Panc1 (cell line): ENCODE measurements around the gene LDHAL6B. TPM values are rescaled to one million over a fixed set of nuclear protein-coding genes. Genes with fewer than 3 reads are reported as not detected.

Experiments used
- ATAC-seq: fragments of 200-7000 bp; cut with Tn5 transposase; 2 replicates; pipeline ENCODE4 v1.9.1; 2020; ENCODE audit warnings: mild to moderate bottlenecking, moderate library complexity
- BruUV-seq: library from RNA; stranded (reverse); fragments of 400-500 nt; replicated peaks from 2 replicates; lab custom pipeline; 2021; lab: Mats Ljungman, UMichigan
- CTCF ChIA-PET: fragments of 300-600 bp; sonication (Branson Sonifier 250); formaldehyde crosslinking; loops from one replicate; lab custom pipeline; 2022; ENCODE audit warnings: antibody characterized with exemption; lab: Charles Lee
- POLR2A ChIA-PET: fragments of 300-600 bp; sonication (Branson Sonifier 250); formaldehyde crosslinking; loops from one replicate; lab custom pipeline; 2022; ENCODE audit warnings: antibody characterized with exemption; lab: Charles Lee
- DNase-seq: peaks from one replicate; pipeline ENCODE4 v3.0.0-alpha.2; 2010; ENCODE audit warnings: low read depth, low spot score
- H3K27ac ChIP-seq: 2 replicates; pipeline ENCODE4 v1.5.1; 2011; ENCODE audit warnings: mild to moderate bottlenecking, low read length, inconsistent platforms
- H3K27me3 ChIP-seq: fragments of 200-500 bp; sonication (Bioruptor generic); 2 replicates; pipeline ENCODE4 v1.6.0; 2014; ENCODE audit warnings: low read length, inconsistent platforms; ENCODE audit not compliant: control insufficient read depth, insufficient read depth
- H3K36me3 ChIP-seq: fragments of 200-500 bp; sonication (Bioruptor generic); 2 replicates; pipeline ENCODE4 v1.5.1; 2014; ENCODE audit warnings: inconsistent platforms, mild to moderate bottlenecking, low read length, moderate library complexity; ENCODE audit not compliant: control insufficient read depth, insufficient read depth
- H3K4me1 ChIP-seq: 2 replicates; pipeline ENCODE4 v1.5.1; 2011; ENCODE audit warnings: inconsistent platforms, mild to moderate bottlenecking, low read length, moderate library complexity; ENCODE audit not compliant: control insufficient read depth, insufficient read depth
- H3K4me3 ChIP-seq, 2 experiments: 2 replicates each; pipeline ENCODE4 v1.5.1; 2011 to 2012; ENCODE audit warnings: low read depth in 2 of 2, low read length in 2 of 2, mild to moderate bottlenecking in 2 of 2, inconsistent platforms in 1 of 2, moderate library complexity in 1 of 2
- H3K9me3 ChIP-seq: fragments of 200-500 bp; sonication (Bioruptor generic); 2 replicates; pipeline ENCODE4 v1.5.1; 2014; ENCODE audit warnings: low read depth, mild to moderate bottlenecking, inconsistent platforms, low read length, moderate library complexity; ENCODE audit not compliant: control insufficient read depth, insufficient read depth
- POLR2AphosphoS5 ChIP-seq: IDR thresholded peaks from 2 replicates; pipeline ENCODE4 v1.6.1; 2012; ENCODE audit warnings: mild to moderate bottlenecking, low read depth, low read length, moderate library complexity
- SIN3A ChIP-seq: IDR thresholded peaks from 2 replicates; pipeline ENCODE4 v1.6.1; 2012; ENCODE audit warnings: low read depth, mild to moderate bottlenecking, low read length, moderate library complexity, borderline replicate concordance; ENCODE audit not compliant: insufficient read depth
- TCF7L2 ChIP-seq: IDR thresholded peaks from 2 replicates; pipeline ENCODE4 v1.6.1; 2011; ENCODE audit warnings: mild to moderate bottlenecking, low read depth, low read length, inconsistent platforms
- in situ Hi-C: cut with HindIII; loops from 2 replicates; pipeline ENCODE4 v1.10.0; 2016; ENCODE audit warnings: low sequenced_read_pairs, low pct_unique_long_range_greater_than_20kb
- intact Hi-C: fragments of 100-400 bp; cut with micrococcal nuclease; formaldehyde crosslinking; loops from one replicate; pipeline ENCODE4 v1.10.0; 2022; ENCODE audit not compliant: unreplicated experiment
- total RNA-seq: library from RNA; stranded (reverse); gene quantifications from one replicate; pipeline ENCODE4 v1.2.1, GENCODE V29; 2021; ENCODE audit not compliant: unreplicated experiment
- TF ChIP-seq, protein P1 (sequence below): fragments of 450-650 bp; IDR thresholded peaks from 2 replicates; pipeline ENCODE4 v1.5.1; 2017; ENCODE audit warnings: mild to moderate bottlenecking
- TF ChIP-seq, protein P2 (sequence below), 2 experiments: IDR thresholded peaks; 2 replicates each; pipeline ENCODE4 v1.6.1; 2011 to 2012; ENCODE audit warnings: low read depth in 2 of 2, control low read depth in 1 of 2, low read length in 1 of 2, mild to moderate bottlenecking in 1 of 2, moderate library complexity in 1 of 2; ENCODE audit not compliant: insufficient read depth in 1 of 2

LDHAL6B gene
- total RNA-seq, 1 experiment from 2014 or later: not detected

DNA sequence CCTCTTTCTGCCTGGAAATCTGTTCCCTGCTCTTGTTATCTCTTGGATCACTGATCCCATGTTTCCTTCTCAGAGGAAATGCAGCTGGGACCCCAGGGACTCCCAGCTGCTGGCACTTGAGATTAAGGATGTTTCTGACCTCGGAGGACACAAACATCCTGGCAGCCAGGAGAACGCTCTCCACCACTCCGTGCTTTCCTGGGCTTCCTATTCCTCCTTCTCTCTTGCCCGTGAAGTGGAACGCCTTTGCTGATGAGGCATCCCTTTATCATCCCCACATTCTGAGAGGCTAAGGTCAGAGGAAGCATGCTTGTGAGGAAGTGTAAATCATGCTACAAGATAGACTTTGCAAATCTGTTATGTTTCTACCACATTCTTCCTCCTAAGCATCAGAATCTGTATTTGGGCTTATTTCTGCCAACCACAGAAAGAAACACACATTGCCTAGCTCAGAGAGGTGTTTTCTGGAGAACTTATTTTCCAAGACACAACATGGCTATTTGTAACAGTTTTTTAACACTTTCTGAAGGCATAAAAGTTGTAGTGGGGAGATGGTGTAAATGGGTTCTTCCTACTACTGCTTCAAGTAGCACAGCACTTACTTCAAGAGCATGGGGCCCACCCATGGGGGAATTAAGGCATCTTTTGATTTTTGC is 25.6 kb upstream of the LDHAL6B start:
- Histone ChIP-seq H3K27me3 (no peaks in the 10 kb centered on the region), H3K4me1 (no peaks in the 10 kb centered on the region), H3K9me3 (no peaks in the 10 kb centered on the region), H3K27ac (no peak overlapping the region), H3K4me3 (no peak overlapping the region), H3K36me3 (no peaks in the 10 kb centered on the region)
- BruUV-seq: no TSS peak
- ChIA-PET POLR2A (no interaction called here), CTCF (no interaction called here)
- no peak for DNase-seq
- no peak for TF ChIP-seq SIN3A
- no peak for ATAC-seq
- intact Hi-C loops (no loop called here), in situ Hi-C loops (no loop called here)

DNA sequence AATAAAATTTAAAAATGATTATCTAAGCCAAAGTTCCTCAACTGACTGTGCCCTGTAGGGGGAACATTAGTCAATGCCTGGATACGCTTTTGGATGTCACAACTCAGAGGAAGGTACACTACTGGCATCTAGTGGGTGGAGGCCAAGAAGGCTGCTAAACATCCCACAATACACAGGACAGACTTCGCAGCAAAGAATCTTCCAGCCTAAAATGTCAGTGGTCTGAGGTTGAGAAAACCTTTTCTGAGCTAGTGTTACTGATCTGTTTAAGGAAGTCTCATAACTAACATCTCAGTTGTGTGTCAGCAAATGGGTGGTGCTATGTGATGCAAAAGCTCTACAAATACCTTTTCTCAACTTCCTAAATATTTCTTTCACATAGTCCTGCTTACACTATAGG is 20.9 kb upstream of the LDHAL6B start:
- in situ Hi-C loops: no loop called here
- no peaks in the 10 kb centered on the region for H3K36me3 ChIP-seq
- no TSS peak for BruUV-seq

More for the DNA sequence above, 20.9 kb upstream of the LDHAL6B start:
- ATAC-seq (no peak), DNase-seq (no peak)
- H3K4me3 ChIP-seq: no peak overlapping the region
- H3K4me1 ChIP-seq: no peaks in the 10 kb centered on the region
- POLR2A ChIA-PET: interaction anchor here (0.5 kb wide), 1 partner anchor 106 kb away, joined by 9 read pairs; no protein-coding TSS in a partner anchor
- CTCF ChIA-PET: no interaction called here
- H3K27me3 ChIP-seq: no peaks in the 10 kb centered on the region
- intact Hi-C loops: no loop called here
- no peak overlapping the region for H3K27ac ChIP-seq
- TF ChIP-seq, protein P1, sequence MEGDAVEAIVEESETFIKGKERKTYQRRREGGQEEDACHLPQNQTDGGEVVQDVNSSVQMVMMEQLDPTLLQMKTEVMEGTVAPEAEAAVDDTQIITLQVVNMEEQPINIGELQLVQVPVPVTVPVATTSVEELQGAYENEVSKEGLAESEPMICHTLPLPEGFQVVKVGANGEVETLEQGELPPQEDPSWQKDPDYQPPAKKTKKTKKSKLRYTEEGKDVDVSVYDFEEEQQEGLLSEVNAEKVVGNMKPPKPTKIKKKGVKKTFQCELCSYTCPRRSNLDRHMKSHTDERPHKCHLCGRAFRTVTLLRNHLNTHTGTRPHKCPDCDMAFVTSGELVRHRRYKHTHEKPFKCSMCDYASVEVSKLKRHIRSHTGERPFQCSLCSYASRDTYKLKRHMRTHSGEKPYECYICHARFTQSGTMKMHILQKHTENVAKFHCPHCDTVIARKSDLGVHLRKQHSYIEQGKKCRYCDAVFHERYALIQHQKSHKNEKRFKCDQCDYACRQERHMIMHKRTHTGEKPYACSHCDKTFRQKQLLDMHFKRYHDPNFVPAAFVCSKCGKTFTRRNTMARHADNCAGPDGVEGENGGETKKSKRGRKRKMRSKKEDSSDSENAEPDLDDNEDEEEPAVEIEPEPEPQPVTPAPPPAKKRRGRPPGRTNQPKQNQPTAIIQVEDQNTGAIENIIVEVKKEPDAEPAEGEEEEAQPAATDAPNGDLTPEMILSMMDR: no peak
- no peak for TF ChIP-seq SIN3A
- TF ChIP-seq, protein P2, sequence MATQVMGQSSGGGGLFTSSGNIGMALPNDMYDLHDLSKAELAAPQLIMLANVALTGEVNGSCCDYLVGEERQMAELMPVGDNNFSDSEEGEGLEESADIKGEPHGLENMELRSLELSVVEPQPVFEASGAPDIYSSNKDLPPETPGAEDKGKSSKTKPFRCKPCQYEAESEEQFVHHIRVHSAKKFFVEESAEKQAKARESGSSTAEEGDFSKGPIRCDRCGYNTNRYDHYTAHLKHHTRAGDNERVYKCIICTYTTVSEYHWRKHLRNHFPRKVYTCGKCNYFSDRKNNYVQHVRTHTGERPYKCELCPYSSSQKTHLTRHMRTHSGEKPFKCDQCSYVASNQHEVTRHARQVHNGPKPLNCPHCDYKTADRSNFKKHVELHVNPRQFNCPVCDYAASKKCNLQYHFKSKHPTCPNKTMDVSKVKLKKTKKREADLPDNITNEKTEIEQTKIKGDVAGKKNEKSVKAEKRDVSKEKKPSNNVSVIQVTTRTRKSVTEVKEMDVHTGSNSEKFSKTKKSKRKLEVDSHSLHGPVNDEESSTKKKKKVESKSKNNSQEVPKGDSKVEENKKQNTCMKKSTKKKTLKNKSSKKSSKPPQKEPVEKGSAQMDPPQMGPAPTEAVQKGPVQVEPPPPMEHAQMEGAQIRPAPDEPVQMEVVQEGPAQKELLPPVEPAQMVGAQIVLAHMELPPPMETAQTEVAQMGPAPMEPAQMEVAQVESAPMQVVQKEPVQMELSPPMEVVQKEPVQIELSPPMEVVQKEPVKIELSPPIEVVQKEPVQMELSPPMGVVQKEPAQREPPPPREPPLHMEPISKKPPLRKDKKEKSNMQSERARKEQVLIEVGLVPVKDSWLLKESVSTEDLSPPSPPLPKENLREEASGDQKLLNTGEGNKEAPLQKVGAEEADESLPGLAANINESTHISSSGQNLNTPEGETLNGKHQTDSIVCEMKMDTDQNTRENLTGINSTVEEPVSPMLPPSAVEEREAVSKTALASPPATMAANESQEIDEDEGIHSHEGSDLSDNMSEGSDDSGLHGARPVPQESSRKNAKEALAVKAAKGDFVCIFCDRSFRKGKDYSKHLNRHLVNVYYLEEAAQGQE (IDR thresholded peaks at IDR 0.05; ENCODE audit: insufficient read depth in 1 of 2, low read depth in 2 of 2, low read length in 1 of 2): no peak
- TF ChIP-seq TCF7L2: no peak
- TF ChIP-seq POLR2AphosphoS5: no peak
- no peaks in the 10 kb centered on the region for H3K9me3 ChIP-seq
